Endothelial cell of umbilical vein (primary cell): ENCODE data around the gene EPB41L2.

Experiments used
- EZH2 ChIP-seq: IDR thresholded peaks from 2 replicates; pipeline ENCODE4 v1.6.1; 2012; ENCODE audit warnings: borderline replicate concordance, low read depth, mild to moderate bottlenecking, moderate library complexity, low read length, inconsistent platforms; ENCODE audit not compliant: severe bottlenecking
- MAX ChIP-seq: IDR thresholded peaks from 2 replicates; pipeline ENCODE4 v1.6.1; 2011; ENCODE audit not compliant: insufficient read depth, insufficient read length
- MYC ChIP-seq: IDR thresholded peaks from one replicate; pipeline ENCODE4 v1.6.1; 2011; ENCODE audit warnings: mild to moderate bottlenecking, low read depth, low read length
- POLR2AphosphoS5 ChIP-seq: IDR thresholded peaks from 2 replicates; pipeline ENCODE4 v1.6.1; 2012; ENCODE audit warnings: low read depth, mild to moderate bottlenecking, control low read depth, low read length, moderate library complexity; ENCODE audit not compliant: insufficient read depth
- TF ChIP-seq, protein P1 (sequence below), 2 donors: IDR thresholded peaks; 1 replicate in 1 of 2; 2 replicates in 1 of 2; pipeline ENCODE4 v1.5.1; 2011; ENCODE audit warnings: low read length in 2 of 2, mild to moderate bottlenecking in 2 of 2, moderate library complexity in 2 of 2, control low read depth in 1 of 2, inconsistent platforms in 1 of 2, low read depth in 1 of 2; ENCODE audit not compliant: insufficient read depth in 1 of 2; ENCODE audit errors: extremely low read depth in 1 of 2

DNA sequence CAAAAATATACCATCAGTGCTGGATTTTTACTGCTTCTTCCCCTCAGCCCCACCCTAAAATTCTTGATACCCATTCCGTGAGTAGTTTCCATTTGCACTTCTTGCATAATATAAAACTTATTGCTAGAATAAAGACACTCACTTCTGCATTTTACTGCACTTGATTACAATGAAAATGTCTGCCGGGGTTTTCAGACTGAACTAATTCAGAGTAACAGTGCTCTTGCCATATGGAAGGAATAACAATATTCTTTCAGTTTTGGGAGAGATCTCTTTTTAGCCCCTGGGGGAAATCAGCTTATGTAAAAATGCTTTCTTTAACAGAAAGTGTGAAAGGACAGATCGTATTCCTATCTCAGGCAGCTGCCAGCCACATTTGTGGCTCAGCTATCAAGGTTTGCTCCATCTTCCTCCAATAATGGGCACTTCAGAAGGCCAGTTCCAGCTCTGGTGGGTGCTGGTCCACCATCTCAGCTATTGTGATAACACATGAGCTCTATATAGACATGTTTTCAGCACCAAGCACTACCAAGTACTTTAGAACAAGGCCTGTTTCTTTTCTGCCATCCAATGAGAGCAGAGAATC lies 226.9 kb downstream of the EPB41L2 start:
- TF ChIP-seq, protein P1, sequence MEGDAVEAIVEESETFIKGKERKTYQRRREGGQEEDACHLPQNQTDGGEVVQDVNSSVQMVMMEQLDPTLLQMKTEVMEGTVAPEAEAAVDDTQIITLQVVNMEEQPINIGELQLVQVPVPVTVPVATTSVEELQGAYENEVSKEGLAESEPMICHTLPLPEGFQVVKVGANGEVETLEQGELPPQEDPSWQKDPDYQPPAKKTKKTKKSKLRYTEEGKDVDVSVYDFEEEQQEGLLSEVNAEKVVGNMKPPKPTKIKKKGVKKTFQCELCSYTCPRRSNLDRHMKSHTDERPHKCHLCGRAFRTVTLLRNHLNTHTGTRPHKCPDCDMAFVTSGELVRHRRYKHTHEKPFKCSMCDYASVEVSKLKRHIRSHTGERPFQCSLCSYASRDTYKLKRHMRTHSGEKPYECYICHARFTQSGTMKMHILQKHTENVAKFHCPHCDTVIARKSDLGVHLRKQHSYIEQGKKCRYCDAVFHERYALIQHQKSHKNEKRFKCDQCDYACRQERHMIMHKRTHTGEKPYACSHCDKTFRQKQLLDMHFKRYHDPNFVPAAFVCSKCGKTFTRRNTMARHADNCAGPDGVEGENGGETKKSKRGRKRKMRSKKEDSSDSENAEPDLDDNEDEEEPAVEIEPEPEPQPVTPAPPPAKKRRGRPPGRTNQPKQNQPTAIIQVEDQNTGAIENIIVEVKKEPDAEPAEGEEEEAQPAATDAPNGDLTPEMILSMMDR (IDR thresholded peaks at IDR 0.05; ENCODE audit: extremely low read depth in 1 of 2, insufficient read depth in 1 of 2, low read depth in 1 of 2, low read length in 2 of 2): no peak
- TF ChIP-seq MAX: no peak
- TF ChIP-seq EZH2: no peak
- TF ChIP-seq MYC: no peak
- TF ChIP-seq POLR2AphosphoS5: no peak
